Myocyte (in vitro differentiated cells): ENCODE results near the gene COL10A1. TPM values are rescaled to one million over a fixed set of nuclear protein-coding genes. Genes with fewer than 3 reads are reported as not detected.
"Not testable (repeated sequence)": the region's sequence is repeated elsewhere in the genome, so short reads cannot be mapped to it uniquely, and the experiment has no call there.

ENCODE experiments used
- DNase-seq: peaks from one replicate; pipeline ENCODE4 v3.0.0-alpha.2; 2012; ENCODE audit warnings: low read depth
- total RNA-seq: library from RNA; depleted of rRNA; stranded (reverse); fragments of >200 nt; gene quantifications from 2 replicates; pipeline ENCODE4 v1.2.3, GENCODE V29; 2014

Gene COL10A1
- total RNA-seq, 1 donor from 2014 or later, result 2.8 TPM

- DNase-seq, result peak; percentile 33
These were observed 2.0 kb upstream of the COL10A1 start for GRCh38 chr6:116127771-116128493.

- DNase-seq, result no peak
These were observed 5.5 kb downstream of the COL10A1 start for GRCh38 chr6:116120430-116120829.

- DNase-seq, result peak; percentile 69
These were observed 7.3 kb downstream of the COL10A1 start for GRCh38 chr6:116118608-116119007.

- peak; percentile 48 for DNase-seq
These were observed 10.2 kb downstream of the COL10A1 start for GRCh38 chr6:116115781-116116180.

GRCh38 chr6:116113386-116113785, 12.5 kb downstream of the COL10A1 start:
- no peak for DNase-seq

DNA sequence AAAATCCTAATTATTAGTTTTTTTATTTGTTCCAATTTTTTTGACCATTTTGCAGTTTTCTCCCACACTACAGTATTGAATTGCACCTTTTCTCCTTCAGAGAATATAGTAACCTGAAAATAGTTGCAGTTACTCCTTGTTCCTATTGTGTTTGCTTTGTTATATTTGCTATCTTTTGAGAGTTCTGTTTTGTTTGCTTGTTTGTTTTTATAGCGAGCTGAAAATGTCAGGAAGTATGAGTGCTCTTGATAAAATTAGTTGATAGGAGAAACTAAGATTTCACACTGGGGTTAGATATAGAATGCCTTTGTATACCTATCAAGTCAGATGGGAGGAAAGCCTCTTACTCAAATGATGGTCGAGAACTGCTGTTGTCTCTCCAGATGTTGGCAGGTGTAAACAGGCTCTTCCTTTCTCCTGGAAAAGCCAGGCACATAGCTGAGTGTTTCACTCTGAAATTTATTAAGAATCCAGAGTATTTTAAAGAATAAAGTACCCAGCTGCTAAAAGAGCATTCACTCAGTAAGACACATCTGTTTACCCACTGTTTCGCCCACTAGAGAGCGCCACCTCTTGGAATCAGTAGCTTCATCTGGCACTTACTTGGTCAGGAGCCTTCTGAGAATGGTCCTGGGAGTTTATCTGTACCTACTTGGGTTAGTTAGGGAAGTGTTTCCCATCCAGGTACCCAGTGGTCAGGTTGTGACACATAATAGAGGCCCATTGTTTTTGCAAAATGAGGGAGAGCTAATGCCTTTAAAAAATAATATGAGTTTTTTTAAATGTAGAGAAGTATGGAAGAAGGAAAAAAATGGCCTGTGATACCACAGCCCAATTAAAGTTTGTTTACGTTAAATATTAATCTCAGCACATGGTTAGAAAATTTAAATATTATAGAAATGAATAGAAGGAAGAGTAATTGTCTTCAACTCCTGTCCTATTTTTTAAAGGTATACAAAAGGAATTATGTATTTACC, 14.1 kb downstream of the COL10A1 start:
- peak; percentile 55 for DNase-seq

GRCh38 chr6:116108836-116109235, 17.1 kb downstream of the COL10A1 start:
- DNase-seq, result peak; percentile 57

- DNase-seq, result no peak
These were observed 19.8 kb downstream of the COL10A1 start for GRCh38 chr6:116106146-116106545.

GRCh38 chr6:116105247-116105646, 20.7 kb downstream of the COL10A1 start:
- no peak for DNase-seq

- no peak for DNase-seq
These were observed 21.3 kb downstream of the COL10A1 start for GRCh38 chr6:116104636-116105035.

DNA sequence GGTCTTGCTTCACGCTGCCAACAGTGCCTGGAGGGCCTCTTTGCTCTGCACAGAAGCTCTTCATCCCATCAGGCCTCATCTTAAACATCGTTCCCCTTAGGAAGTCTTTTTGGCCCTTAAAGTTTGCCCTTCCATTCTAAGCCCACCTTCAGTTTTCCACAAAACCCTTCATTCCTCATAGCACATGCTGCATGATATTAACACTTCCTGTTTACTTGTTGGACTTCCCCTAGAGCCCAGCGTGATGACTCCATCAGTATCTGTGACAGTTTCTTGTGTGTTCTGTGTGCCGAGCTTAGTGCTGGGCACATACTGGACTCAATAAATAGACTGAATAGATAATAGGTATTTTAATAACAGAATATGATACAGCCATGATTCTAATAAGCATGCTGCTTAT, 23.1 kb downstream of the COL10A1 start:
- no peak for DNase-seq

GRCh38 chr6:116101790-116102189, 24.1 kb downstream of the COL10A1 start:
- DNase-seq, result no peak

- DNase-seq, result no peak
These were observed 24.6 kb downstream of the COL10A1 start for GRCh38 chr6:116101302-116101718.

- DNase-seq, result peak; percentile 83
These were observed 25.3 kb downstream of the COL10A1 start, which contains the start of gene NT5DC1 for GRCh38 chr6:116100419-116101301. TSS of gene NT5DC1 (plus strand) at chr6:116100853. CDS start at chr6:116100931, 78 bp downstream.

- no peak for DNase-seq
These were observed 26.9 kb downstream of the COL10A1 start for GRCh38 chr6:116099036-116099435.

DNA sequence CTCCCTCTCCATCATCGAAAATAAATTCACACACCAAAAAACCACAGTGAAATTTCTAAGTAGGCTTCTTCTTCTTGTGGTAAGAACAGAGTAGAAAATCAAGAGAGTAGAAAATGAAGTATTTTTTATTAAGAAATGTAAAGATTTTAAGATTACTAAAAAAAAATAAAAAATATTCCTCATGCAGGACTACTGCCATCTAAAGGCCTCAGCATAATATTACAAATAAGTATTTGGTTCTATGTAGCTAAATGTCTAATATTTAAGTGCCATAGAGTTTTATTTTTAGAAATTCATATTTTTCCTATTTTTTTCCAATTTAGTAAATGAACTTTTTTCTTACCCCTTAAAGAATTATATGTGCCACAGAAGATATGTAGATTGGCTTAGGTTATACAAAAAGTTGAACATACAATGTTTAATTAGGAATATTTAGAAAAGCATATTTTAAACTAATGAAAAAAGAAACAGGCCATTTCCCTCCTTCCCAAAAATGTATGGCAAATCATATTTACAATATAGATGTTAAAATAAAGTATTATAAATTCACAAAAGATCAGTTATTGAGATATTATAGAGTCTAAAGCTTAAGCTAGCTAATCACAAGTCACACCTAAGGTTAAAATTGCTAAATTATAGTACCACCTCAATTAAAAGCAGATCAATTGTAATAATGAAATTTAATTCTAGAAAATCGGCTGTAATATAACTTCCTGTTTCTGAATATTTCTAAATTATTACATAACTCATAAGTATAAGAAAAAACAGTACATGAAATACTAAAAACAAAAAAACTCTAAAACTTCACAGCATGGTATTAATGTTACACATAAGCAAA, 28.7 kb downstream of the COL10A1 start:
- peak; percentile 33 for DNase-seq

DNA sequence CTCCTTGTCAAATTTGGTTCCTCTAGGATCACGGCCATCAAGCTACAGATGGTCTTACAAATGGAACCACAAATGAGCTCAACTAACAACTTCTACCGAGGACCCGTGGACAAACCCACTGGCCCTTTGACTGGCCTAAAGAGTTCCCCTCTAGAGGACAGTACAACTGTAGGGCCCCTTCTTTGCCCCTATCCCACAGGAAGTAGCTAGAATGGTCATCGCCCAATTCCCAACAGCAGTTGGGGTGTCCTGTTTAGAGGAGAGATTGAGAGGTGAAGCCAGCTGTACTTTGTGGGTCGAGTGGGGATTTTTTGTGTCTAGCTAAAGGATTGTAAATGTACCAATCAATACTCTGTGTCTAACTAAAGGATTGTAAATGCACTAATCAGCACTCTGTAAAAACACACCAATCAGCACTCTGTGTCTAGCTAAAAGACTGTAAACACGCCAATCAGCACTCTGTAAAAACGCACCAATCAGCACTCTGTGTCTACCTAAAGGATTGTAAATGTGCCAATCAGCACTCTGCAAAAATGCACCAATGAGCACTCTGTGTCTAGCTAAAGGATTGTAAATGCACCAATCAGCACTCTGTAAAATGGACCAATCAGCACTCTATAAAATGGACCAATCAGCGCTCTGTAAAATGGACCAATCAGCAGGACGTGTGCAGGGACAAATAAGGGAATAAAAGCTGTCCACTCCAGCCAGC, 29.7 kb downstream of the COL10A1 start:
- DNase-seq, result not testable (repeated sequence)

DNA sequence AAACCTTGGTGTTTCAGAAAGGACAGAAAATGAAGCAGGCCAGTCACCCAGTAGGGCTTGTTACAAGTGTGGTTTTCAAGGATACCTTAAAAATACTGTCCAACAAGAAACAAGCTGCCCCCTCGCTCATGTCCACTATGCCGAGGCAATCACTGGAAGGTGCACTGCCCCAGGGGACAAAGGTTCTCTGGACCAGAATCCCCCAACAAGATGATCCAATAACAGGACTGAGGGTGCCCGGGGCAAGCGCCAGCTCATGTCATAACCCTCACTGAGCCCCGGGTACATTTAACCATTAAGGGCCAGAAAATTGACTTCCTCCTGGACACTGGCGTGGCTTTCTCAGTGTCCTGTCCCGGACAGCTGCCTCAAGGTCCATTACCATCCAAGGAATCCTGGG, 31.9 kb downstream of the COL10A1 start:
- DNase-seq, result no peak

GRCh38 chr6:116090251-116090650, 35.7 kb downstream of the COL10A1 start:
- DNase-seq, result no peak
